ENCODE data around the gene TARBP1.

The TARBP1 gene

GRCh38 chr1:234430691-234431090 lies 48.3 kb downstream of the TARBP1 start:
- H3K27ac ChIP-seq (ENCODE audit: low read depth, low read length), result no peak overlapping the region
- no peaks in the 10 kb centered on the region for H3K27me3 ChIP-seq (ENCODE audit: control insufficient read depth, insufficient read depth, low read length)
- no peaks in the 10 kb centered on the region for H3K4me1 ChIP-seq (ENCODE audit: control insufficient read depth, insufficient read depth, low read length)
- no peak overlapping the region for H3K9ac ChIP-seq (ENCODE audit: low read length)
- no peak overlapping the region for H3K4me3 ChIP-seq (ENCODE audit: low read depth, low read length)
- no peaks in the 10 kb centered on the region for H3K9me3 ChIP-seq (ENCODE audit: control insufficient read depth, insufficient read depth, low read depth, low read length)
- H3K36me3 ChIP-seq (ENCODE audit: control insufficient read depth, insufficient read depth, low read length), result peaks cover 59% of the 10 kb centered on the region

GRCh38 chr1:234429434-234429806 lies 49.6 kb downstream of the TARBP1 start:
- Histone ChIP-seq H3K27me3 (ENCODE audit: control insufficient read depth, insufficient read depth, low read length) (no peaks in the 10 kb centered on the region), H3K4me1 (ENCODE audit: control insufficient read depth, insufficient read depth, low read length) (no peaks in the 10 kb centered on the region), H3K27ac (ENCODE audit: low read depth, low read length) (no peak overlapping the region), H3K9ac (ENCODE audit: low read length) (no peak overlapping the region), H3K36me3 (ENCODE audit: control insufficient read depth, insufficient read depth, low read length) (peaks cover 64% of the 10 kb centered on the region), H3K4me3 (ENCODE audit: low read depth, low read length) (no peak overlapping the region), H3K9me3 (ENCODE audit: control insufficient read depth, insufficient read depth, low read depth, low read length) (no peaks in the 10 kb centered on the region)

GRCh38 chr1:234427950-234428646 lies 50.9 kb downstream of the TARBP1 start:
- H3K27me3 ChIP-seq (ENCODE audit: control insufficient read depth, insufficient read depth, low read length), result no peaks in the 10 kb centered on the region
- H3K36me3 ChIP-seq (ENCODE audit: control insufficient read depth, insufficient read depth, low read length), result peaks cover 63% of the 10 kb centered on the region
- H3K27ac ChIP-seq (ENCODE audit: low read depth, low read length), result no peak overlapping the region
- H3K4me1 ChIP-seq (ENCODE audit: control insufficient read depth, insufficient read depth, low read length), result no peaks in the 10 kb centered on the region
- no peak overlapping the region for H3K9ac ChIP-seq (ENCODE audit: low read length)
- no peak overlapping the region for H3K4me3 ChIP-seq (ENCODE audit: low read depth, low read length)
- H3K9me3 ChIP-seq (ENCODE audit: control insufficient read depth, insufficient read depth, low read depth, low read length), result no peaks in the 10 kb centered on the region

GRCh38 chr1:234413990-234414389 lies 65.0 kb downstream of the TARBP1 start:
- no peaks in the 10 kb centered on the region for H3K4me1 ChIP-seq (ENCODE audit: control insufficient read depth, insufficient read depth, low read length)
- no peaks in the 10 kb centered on the region for H3K27me3 ChIP-seq (ENCODE audit: control insufficient read depth, insufficient read depth, low read length)
- H3K36me3 ChIP-seq (ENCODE audit: control insufficient read depth, insufficient read depth, low read length), result peaks cover 44% of the 10 kb centered on the region
- no peaks in the 10 kb centered on the region for H3K9me3 ChIP-seq (ENCODE audit: control insufficient read depth, insufficient read depth, low read depth, low read length)
- H3K4me3 ChIP-seq (ENCODE audit: low read depth, low read length), result no peak overlapping the region
- no peak overlapping the region for H3K9ac ChIP-seq (ENCODE audit: low read length)
- H3K27ac ChIP-seq (ENCODE audit: low read depth, low read length), result no peak overlapping the region

- no peaks in the 10 kb centered on the region for H3K27me3 ChIP-seq (ENCODE audit: control insufficient read depth, insufficient read depth, low read length)
- H3K27ac ChIP-seq (ENCODE audit: low read depth, low read length), result no peak overlapping the region
- no peaks in the 10 kb centered on the region for H3K9me3 ChIP-seq (ENCODE audit: control insufficient read depth, insufficient read depth, low read depth, low read length)
- peaks cover 45% of the 10 kb centered on the region for H3K36me3 ChIP-seq (ENCODE audit: control insufficient read depth, insufficient read depth, low read length)
- H3K4me1 ChIP-seq (ENCODE audit: control insufficient read depth, insufficient read depth, low read length), result no peaks in the 10 kb centered on the region
- H3K9ac ChIP-seq (ENCODE audit: low read length), result no peak overlapping the region
- no peak overlapping the region for H3K4me3 ChIP-seq (ENCODE audit: low read depth, low read length)
Measured at GRCh38 chr1:234413485-234413884, 65.5 kb downstream of the TARBP1 start.

GRCh38 chr1:234412830-234413229 lies 66.1 kb downstream of the TARBP1 start:
- Histone ChIP-seq H3K27me3 (ENCODE audit: control insufficient read depth, insufficient read depth, low read length) (no peaks in the 10 kb centered on the region), H3K4me1 (ENCODE audit: control insufficient read depth, insufficient read depth, low read length) (no peaks in the 10 kb centered on the region), H3K36me3 (ENCODE audit: control insufficient read depth, insufficient read depth, low read length) (peaks cover 43% of the 10 kb centered on the region), H3K9ac (ENCODE audit: low read length) (no peak overlapping the region), H3K27ac (ENCODE audit: low read depth, low read length) (no peak overlapping the region; the same call in 1 of the 2 replicates), H3K9me3 (ENCODE audit: control insufficient read depth, insufficient read depth, low read depth, low read length) (no peaks in the 10 kb centered on the region), H3K4me3 (ENCODE audit: low read depth, low read length) (no peak overlapping the region)

- no peaks in the 10 kb centered on the region for H3K9me3 ChIP-seq (ENCODE audit: control insufficient read depth, insufficient read depth, low read depth, low read length)
- H3K4me1 ChIP-seq (ENCODE audit: control insufficient read depth, insufficient read depth, low read length), result no peaks in the 10 kb centered on the region
- no peak overlapping the region for H3K4me3 ChIP-seq (ENCODE audit: low read depth, low read length)
- peaks cover 34% of the 10 kb centered on the region for H3K36me3 ChIP-seq (ENCODE audit: control insufficient read depth, insufficient read depth, low read length)
- no peak overlapping the region for H3K27ac ChIP-seq (ENCODE audit: low read depth, low read length)
- H3K27me3 ChIP-seq (ENCODE audit: control insufficient read depth, insufficient read depth, low read length), result no peaks in the 10 kb centered on the region
- H3K9ac ChIP-seq (ENCODE audit: low read length), result no peak overlapping the region
Measured at GRCh38 chr1:234409328-234409727, 69.7 kb downstream of the TARBP1 start.

- Histone ChIP-seq H3K9ac (ENCODE audit: low read length) (no peak overlapping the region), H3K36me3 (ENCODE audit: control insufficient read depth, insufficient read depth, low read length) (peaks cover 28% of the 10 kb centered on the region), H3K27ac (ENCODE audit: low read depth, low read length) (no peak overlapping the region), H3K9me3 (ENCODE audit: control insufficient read depth, insufficient read depth, low read depth, low read length) (no peaks in the 10 kb centered on the region), H3K27me3 (ENCODE audit: control insufficient read depth, insufficient read depth, low read length) (no peaks in the 10 kb centered on the region), H3K4me1 (ENCODE audit: control insufficient read depth, insufficient read depth, low read length) (no peaks in the 10 kb centered on the region), H3K4me3 (ENCODE audit: low read depth, low read length) (no peak overlapping the region)
Measured at GRCh38 chr1:234408757-234409156, 70.2 kb downstream of the TARBP1 start.

- no peak overlapping the region for H3K9ac ChIP-seq (ENCODE audit: low read length)
- H3K27me3 ChIP-seq (ENCODE audit: control insufficient read depth, insufficient read depth, low read length), result no peaks in the 10 kb centered on the region
- peaks cover 20% of the 10 kb centered on the region for H3K36me3 ChIP-seq (ENCODE audit: control insufficient read depth, insufficient read depth, low read length)
- H3K4me1 ChIP-seq (ENCODE audit: control insufficient read depth, insufficient read depth, low read length), result no peaks in the 10 kb centered on the region
- H3K9me3 ChIP-seq (ENCODE audit: control insufficient read depth, insufficient read depth, low read depth, low read length), result no peaks in the 10 kb centered on the region
- no peak overlapping the region for H3K4me3 ChIP-seq (ENCODE audit: low read depth, low read length)
- no peak overlapping the region for H3K27ac ChIP-seq (ENCODE audit: low read depth, low read length)
Measured at GRCh38 chr1:234406871-234407270, 72.1 kb downstream of the TARBP1 start.

GRCh38 chr1:234405676-234406075 lies 73.3 kb downstream of the TARBP1 start:
- peaks cover 20% of the 10 kb centered on the region for H3K36me3 ChIP-seq (ENCODE audit: control insufficient read depth, insufficient read depth, low read length)
- no peaks in the 10 kb centered on the region for H3K9me3 ChIP-seq (ENCODE audit: control insufficient read depth, insufficient read depth, low read depth, low read length)
- no peak overlapping the region for H3K27ac ChIP-seq (ENCODE audit: low read depth, low read length)
- H3K27me3 ChIP-seq (ENCODE audit: control insufficient read depth, insufficient read depth, low read length), result no peaks in the 10 kb centered on the region
- no peak overlapping the region for H3K4me3 ChIP-seq (ENCODE audit: low read depth, low read length)
- H3K9ac ChIP-seq (ENCODE audit: low read length), result no peak overlapping the region
- H3K4me1 ChIP-seq (ENCODE audit: control insufficient read depth, insufficient read depth, low read length), result no peaks in the 10 kb centered on the region

GRCh38 chr1:234402939-234403338 lies 76.0 kb downstream of the TARBP1 start:
- Histone ChIP-seq H3K27me3 (ENCODE audit: control insufficient read depth, insufficient read depth, low read length) (no peaks in the 10 kb centered on the region), H3K4me3 (ENCODE audit: low read depth, low read length) (no peak overlapping the region), H3K4me1 (ENCODE audit: control insufficient read depth, insufficient read depth, low read length) (no peaks in the 10 kb centered on the region), H3K36me3 (ENCODE audit: control insufficient read depth, insufficient read depth, low read length) (peaks cover 10% of the 10 kb centered on the region), H3K9ac (ENCODE audit: low read length) (no peak overlapping the region), H3K27ac (ENCODE audit: low read depth, low read length) (no peak overlapping the region), H3K9me3 (ENCODE audit: control insufficient read depth, insufficient read depth, low read depth, low read length) (no peaks in the 10 kb centered on the region)
